ENCODE results near the gene LRBA.

Gene LRBA

GRCh38 chr4:150305995-150306394 is 709.1 kb downstream of the LRBA start:
- DNase-seq: no peak

GRCh38 chr4:150302553-150302952 is 712.5 kb downstream of the LRBA start:
- peak; percentile 77 for DNase-seq

- no peak for DNase-seq
Observed at GRCh38 chr4:150299816-150300215, 715.3 kb downstream of the LRBA start.

- DNase-seq: no peak
Observed at GRCh38 chr4:150297861-150298474, 717.1 kb downstream of the LRBA start.

- DNase-seq: no peak
Observed at GRCh38 chr4:150289881-150290280, 725.2 kb downstream of the LRBA start.

- DNase-seq: no peak
Observed at GRCh38 chr4:150289198-150289597, 725.9 kb downstream of the LRBA start.

GRCh38 chr4:150286656-150287055 is 728.4 kb downstream of the LRBA start:
- no peak for DNase-seq

- DNase-seq: no peak
Observed at GRCh38 chr4:150283689-150284088, 731.4 kb downstream of the LRBA start.

GRCh38 chr4:150280975-150281374 is 734.1 kb downstream of the LRBA start:
- DNase-seq: no peak

GRCh38 chr4:150280081-150280895 is 734.8 kb downstream of the LRBA start:
- DNase-seq: peak; percentile 89

GRCh38 chr4:150278206-150278605 is 736.9 kb downstream of the LRBA start:
- no peak for DNase-seq

- DNase-seq: no peak
Observed at GRCh38 chr4:150268444-150268843, 746.6 kb downstream of the LRBA start.

- no peak for DNase-seq
Observed at GRCh38 chr4:150265806-150266205, 749.3 kb downstream of the LRBA start.

- no peak for DNase-seq
Observed at GRCh38 chr4:150264595-150265161, 750.4 kb downstream of the LRBA start.

GRCh38 chr4:150262611-150263010 is 752.5 kb downstream of the LRBA start:
- no peak for DNase-seq

- DNase-seq: no peak
Observed at GRCh38 chr4:150261571-150261970, 753.5 kb downstream of the LRBA start.

GRCh38 chr4:150259861-150260567 is 755.1 kb downstream of the LRBA start:
- no peak for DNase-seq

- DNase-seq: no peak
Observed at GRCh38 chr4:150258569-150258968, 756.5 kb downstream of the LRBA start.

GRCh38 chr4:150256841-150257730 is 758.0 kb downstream of the LRBA start:
- DNase-seq: peak; percentile 91

GRCh38 chr4:150256225-150256620 is 758.9 kb downstream of the LRBA start:
- DNase-seq: no peak

- no peak for DNase-seq
Observed at GRCh38 chr4:150255610-150256224, 759.4 kb downstream of the LRBA start.

Data from islet precursor cell (in vitro differentiated cells).